ENCODE results near the gene RNF115. TPM values are rescaled to one million over a fixed set of nuclear protein-coding genes. Genes with fewer than 3 reads are reported as not detected.
"Not testable (repeated sequence)": the region's sequence is repeated elsewhere in the genome, so short reads cannot be mapped to it uniquely, and the experiment has no call there.

Gene RNF115
- total and polyA plus RNA-seq, 2 donors from 2014 or later = 12.3 to 18.0 TPM

GRCh38 chr1:145773423-145773822 lies 50.5 kb downstream of the RNF115 start:
- peaks cover 0 to 6% (median 2%) of the 10 kb centered on the region in 3 donors for H3K36me3 ChIP-seq (ENCODE audit: control insufficient read depth in 2 of 3, insufficient read depth in 3 of 3, low read length in 3 of 3)
- DNase-seq (no peak), FAIRE-seq (no peak)
- no peak for TF ChIP-seq CTCF (IDR thresholded peaks at IDR 0.05; ENCODE audit: borderline replicate concordance, extremely low read depth, insufficient read depth)
- intact Hi-C loops (cut with DNase I) = no loop called here
- H3K4me3 ChIP-seq (ENCODE audit: low read length in 3 of 3) = no peak overlapping the region
- no peak overlapping the region for H3K27ac ChIP-seq (ENCODE audit: low read depth in 2 of 2, low read length in 2 of 2)
- no peaks in the 10 kb centered on the region for H3K4me1 ChIP-seq (ENCODE audit: control insufficient read depth in 2 of 3, insufficient read depth in 2 of 3, low read depth in 1 of 3, low read length in 3 of 3)
- no peaks in the 10 kb centered on the region for H3K9me3 ChIP-seq (ENCODE audit: control insufficient read depth in 2 of 3, insufficient read depth in 1 of 3, low read length in 3 of 3)
- H3K27me3 ChIP-seq (ENCODE audit: control insufficient read depth, insufficient read depth, low read length) = no peaks in the 10 kb centered on the region
- H3K9ac ChIP-seq (ENCODE audit: low read length in 3 of 3) = no peak overlapping the region

- Histone ChIP-seq H3K4me1 (ENCODE audit: control insufficient read depth in 2 of 3, insufficient read depth in 2 of 3, low read depth in 1 of 3, low read length in 3 of 3) (no peaks in the 10 kb centered on the region), H3K36me3 (ENCODE audit: control insufficient read depth in 2 of 3, insufficient read depth in 3 of 3, low read length in 3 of 3) (peaks cover 0 to 6% (median 2%) of the 10 kb centered on the region in 3 donors), H3K27me3 (ENCODE audit: control insufficient read depth, insufficient read depth, low read length) (no peaks in the 10 kb centered on the region), H3K9me3 (ENCODE audit: control insufficient read depth in 2 of 3, insufficient read depth in 1 of 3, low read length in 3 of 3) (no peaks in the 10 kb centered on the region), H3K4me3 (ENCODE audit: low read length in 3 of 3) (no peak overlapping the region), H3K9ac (ENCODE audit: low read length in 3 of 3) (no peak overlapping the region), H3K27ac (ENCODE audit: low read depth in 2 of 2, low read length in 2 of 2) (no peak overlapping the region)
- FAIRE-seq (no peak), DNase-seq (no peak)
- intact Hi-C loops (cut with DNase I) = no loop called here
- no peak for TF ChIP-seq CTCF (IDR thresholded peaks at IDR 0.05; ENCODE audit: borderline replicate concordance, extremely low read depth, insufficient read depth)
Measured at GRCh38 chr1:145771056-145771455, 52.8 kb downstream of the RNF115 start.

DNA sequence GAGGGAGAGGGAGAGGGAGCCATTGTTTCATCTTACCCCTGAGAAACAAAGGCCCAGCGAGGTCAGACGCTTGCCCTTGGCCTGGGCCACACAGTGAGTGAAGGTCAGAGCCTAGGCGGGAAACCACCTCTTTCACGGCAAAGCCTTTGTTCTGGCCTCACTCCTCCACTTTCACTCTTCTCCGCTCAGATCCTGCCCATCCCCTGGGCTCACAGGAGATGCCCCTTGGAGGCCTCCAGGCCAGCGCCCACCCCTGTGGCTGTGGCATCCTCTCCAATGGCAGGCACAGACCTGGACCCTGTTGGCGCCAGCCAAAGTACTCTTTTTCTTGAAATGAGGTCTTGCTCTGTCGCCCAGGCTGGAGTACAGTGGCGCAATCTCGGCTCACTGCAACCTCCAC lies 55.9 kb downstream of the RNF115 start:
- H3K9ac ChIP-seq (ENCODE audit: low read length in 3 of 3); intact Hi-C loops (cut with DNase I); H3K4me3 ChIP-seq (ENCODE audit: low read length in 3 of 3); H3K4me1 ChIP-seq (ENCODE audit: control insufficient read depth in 2 of 3, insufficient read depth in 2 of 3, low read depth in 1 of 3, low read length in 3 of 3); H3K9me3 ChIP-seq (ENCODE audit: control insufficient read depth in 2 of 3, insufficient read depth in 1 of 3, low read length in 3 of 3); FAIRE-seq; H3K36me3 ChIP-seq (ENCODE audit: control insufficient read depth in 2 of 3, insufficient read depth in 3 of 3, low read length in 3 of 3); H3K27me3 ChIP-seq (ENCODE audit: control insufficient read depth, insufficient read depth, low read length); DNase-seq; H3K27ac ChIP-seq (ENCODE audit: low read depth in 2 of 2, low read length in 2 of 2): not testable (repeated sequence)

GRCh38 chr1:145766926-145767325 lies 57.0 kb downstream of the RNF115 start:
- H3K36me3 ChIP-seq (ENCODE audit: control insufficient read depth in 2 of 3, insufficient read depth in 3 of 3, low read length in 3 of 3); intact Hi-C loops (cut with DNase I): not testable (repeated sequence)

GRCh38 chr1:145765585-145766360 lies 58.1 kb downstream of the RNF115 start:
- H3K4me3 ChIP-seq (ENCODE audit: low read length in 3 of 3); DNase-seq; H3K36me3 ChIP-seq (ENCODE audit: control insufficient read depth in 2 of 3, insufficient read depth in 3 of 3, low read length in 3 of 3); H3K27ac ChIP-seq (ENCODE audit: low read depth in 2 of 2, low read length in 2 of 2); H3K9me3 ChIP-seq (ENCODE audit: control insufficient read depth in 2 of 3, insufficient read depth in 1 of 3, low read length in 3 of 3); FAIRE-seq; intact Hi-C loops (cut with DNase I); H3K27me3 ChIP-seq (ENCODE audit: control insufficient read depth, insufficient read depth, low read length); H3K9ac ChIP-seq (ENCODE audit: low read length in 3 of 3); H3K4me1 ChIP-seq (ENCODE audit: control insufficient read depth in 2 of 3, insufficient read depth in 2 of 3, low read depth in 1 of 3, low read length in 3 of 3): not testable (repeated sequence)

More at GRCh38 chr1:145766926-145767325, 57.0 kb downstream of the RNF115 start:
- H3K4me1 ChIP-seq (ENCODE audit: control insufficient read depth in 2 of 3, insufficient read depth in 2 of 3, low read depth in 1 of 3, low read length in 3 of 3); H3K27ac ChIP-seq (ENCODE audit: low read depth in 2 of 2, low read length in 2 of 2); FAIRE-seq; DNase-seq; H3K27me3 ChIP-seq (ENCODE audit: control insufficient read depth, insufficient read depth, low read length); H3K9ac ChIP-seq (ENCODE audit: low read length in 3 of 3); H3K9me3 ChIP-seq (ENCODE audit: control insufficient read depth in 2 of 3, insufficient read depth in 1 of 3, low read length in 3 of 3); H3K4me3 ChIP-seq (ENCODE audit: low read length in 3 of 3): not testable (repeated sequence)

GRCh38 chr1:145765127-145765526 lies 58.8 kb downstream of the RNF115 start:
- H3K27ac ChIP-seq (ENCODE audit: low read depth in 2 of 2, low read length in 2 of 2); DNase-seq; H3K9ac ChIP-seq (ENCODE audit: low read length in 3 of 3); H3K9me3 ChIP-seq (ENCODE audit: control insufficient read depth in 2 of 3, insufficient read depth in 1 of 3, low read length in 3 of 3); intact Hi-C loops (cut with DNase I); H3K27me3 ChIP-seq (ENCODE audit: control insufficient read depth, insufficient read depth, low read length); H3K4me1 ChIP-seq (ENCODE audit: control insufficient read depth in 2 of 3, insufficient read depth in 2 of 3, low read depth in 1 of 3, low read length in 3 of 3); FAIRE-seq; H3K4me3 ChIP-seq (ENCODE audit: low read length in 3 of 3); H3K36me3 ChIP-seq (ENCODE audit: control insufficient read depth in 2 of 3, insufficient read depth in 3 of 3, low read length in 3 of 3): not testable (repeated sequence)
